Keratinocyte (primary cell): ENCODE results near the gene UGT1A6.

ENCODE experiments used
- CTCF ChIP-seq, 3 experiments: IDR thresholded peaks in 1 of 3; conservative IDR thresholded peaks in 1 of 3; optimal IDR thresholded peaks in 1 of 3; 2 replicates in 2 of 3; 3 replicates in 1 of 3; pipeline versions ENCODE3 to v1.5.1; 2011; ENCODE audit warnings: low read length in 3 of 3, mild to moderate bottlenecking in 3 of 3, moderate library complexity in 2 of 3, control low read depth in 1 of 3, inconsistent platforms in 1 of 3; ENCODE audit not compliant: insufficient read depth in 2 of 3; ENCODE audit errors: extremely low read depth in 1 of 3
- EZH2 ChIP-seq: IDR thresholded peaks from one replicate; pipeline ENCODE4 v1.6.1; 2012; ENCODE audit warnings: inconsistent platforms, mild to moderate bottlenecking, low read length, moderate library complexity

- TF ChIP-seq CTCF (optimal IDR thresholded peaks at IDR 0.05 in 1 of 3, IDR thresholded peaks at IDR 0.05 in 1 of 3, conservative IDR thresholded peaks at IDR 0.05 in 1 of 3; ENCODE audit: extremely low read depth in 1 of 3, insufficient read depth in 2 of 3, low read length in 3 of 3) (no peak), EZH2 (no peak)
Measured at GRCh38 chr2:233794128-233794658, 101.5 kb downstream of the UGT1A6 start.
